Rectal smooth muscle tissue (tissue), 1 donor: ENCODE data around the gene PAX2.
A peak's percentile ranks its signal among the peaks of the same experiment; 100 is the strongest.

Experiments used
- H3K27ac ChIP-seq: one replicate; pipeline ENCODE4 v1.7.0; 2013; ENCODE audit warnings: low read depth, low read length, inconsistent platforms
- H3K27me3 ChIP-seq: one replicate; pipeline ENCODE4 v1.7.0; 2013; ENCODE audit warnings: low read length; ENCODE audit not compliant: control insufficient read depth, insufficient read depth
- H3K36me3 ChIP-seq: one replicate; pipeline ENCODE4 v1.7.0; 2013; ENCODE audit warnings: low read length; ENCODE audit not compliant: control insufficient read depth, insufficient read depth
- H3K4me1 ChIP-seq: one replicate; pipeline ENCODE4 v1.7.0; 2013; ENCODE audit warnings: low read length; ENCODE audit not compliant: control insufficient read depth, insufficient read depth
- H3K4me3 ChIP-seq: one replicate; pipeline ENCODE4 v1.7.0; 2013; ENCODE audit warnings: low read length
- H3K9ac ChIP-seq: one replicate; pipeline ENCODE4 v1.7.0; 2013; ENCODE audit warnings: low read length

Gene PAX2

DNA sequence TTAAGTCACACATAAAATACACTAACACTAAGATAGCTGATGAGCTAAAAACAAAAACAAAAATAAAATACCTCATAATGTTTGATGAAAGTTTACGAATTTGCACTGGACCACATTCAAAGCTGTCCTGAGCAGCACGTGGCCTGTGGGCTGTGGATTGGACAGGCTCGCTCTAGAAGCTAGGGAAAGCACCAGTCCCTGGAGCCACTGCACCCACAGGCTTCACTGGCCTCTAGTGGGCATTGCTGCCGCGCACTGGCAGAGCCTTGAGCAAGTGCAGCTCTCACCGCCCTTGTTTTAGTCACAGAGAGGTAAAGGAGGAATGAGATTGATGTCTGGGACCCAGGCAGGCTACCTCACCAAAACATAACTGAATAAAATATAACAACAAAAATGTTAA lies 67.6 kb downstream of the PAX2 start:
- H3K27ac ChIP-seq = no peak overlapping the region
- H3K36me3 ChIP-seq = no peaks in the 10 kb centered on the region
- H3K4me3 ChIP-seq = no peak overlapping the region
- H3K4me1 ChIP-seq = no peaks in the 10 kb centered on the region
- H3K27me3 ChIP-seq = peaks cover 11% of the 10 kb centered on the region
- H3K9ac ChIP-seq = no peak overlapping the region

- Histone ChIP-seq H3K4me3 (no peak overlapping the region), H3K27ac (no peak overlapping the region), H3K9ac (no peak overlapping the region), H3K27me3 (peaks cover 11% of the 10 kb centered on the region), H3K36me3 (no peaks in the 10 kb centered on the region), H3K4me1 (no peaks in the 10 kb centered on the region)
These were observed 69.5 kb downstream of the PAX2 start for GRCh38 chr10:100814751-100815474.

DNA sequence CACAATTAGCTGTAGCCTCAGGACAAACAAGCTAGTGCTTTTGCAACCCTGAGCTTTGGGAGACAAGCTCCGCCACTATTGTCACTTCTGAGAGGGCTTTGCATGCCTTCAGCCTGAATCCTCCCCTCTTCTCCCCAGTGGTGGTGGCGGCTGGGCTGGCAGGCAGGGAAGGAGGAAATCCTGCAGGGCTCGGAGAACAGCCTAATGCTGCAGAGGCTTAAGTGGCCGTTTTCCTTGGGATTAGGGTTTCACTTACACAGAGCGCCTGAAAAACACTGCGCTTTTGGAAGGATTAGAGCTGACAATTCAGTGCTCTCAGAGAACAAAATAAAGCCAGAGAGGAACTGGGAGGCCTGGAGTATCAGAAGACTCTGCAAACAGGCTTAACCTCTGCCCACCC lies 71.3 kb downstream of the PAX2 start:
- H3K36me3 ChIP-seq = no peaks in the 10 kb centered on the region
- H3K4me3 ChIP-seq = no peak overlapping the region
- no peak overlapping the region for H3K9ac ChIP-seq
- no peaks in the 10 kb centered on the region for H3K4me1 ChIP-seq
- H3K27ac ChIP-seq = no peak overlapping the region
- H3K27me3 ChIP-seq = peaks cover 11% of the 10 kb centered on the region

GRCh38 chr10:100817268-100817839 lies 72.0 kb downstream of the PAX2 start:
- Histone ChIP-seq H3K27ac (no peak overlapping the region), H3K4me3 (no peak overlapping the region), H3K36me3 (no peaks in the 10 kb centered on the region), H3K9ac (no peak overlapping the region), H3K4me1 (no peaks in the 10 kb centered on the region), H3K27me3 (peaks cover 11% of the 10 kb centered on the region)

DNA sequence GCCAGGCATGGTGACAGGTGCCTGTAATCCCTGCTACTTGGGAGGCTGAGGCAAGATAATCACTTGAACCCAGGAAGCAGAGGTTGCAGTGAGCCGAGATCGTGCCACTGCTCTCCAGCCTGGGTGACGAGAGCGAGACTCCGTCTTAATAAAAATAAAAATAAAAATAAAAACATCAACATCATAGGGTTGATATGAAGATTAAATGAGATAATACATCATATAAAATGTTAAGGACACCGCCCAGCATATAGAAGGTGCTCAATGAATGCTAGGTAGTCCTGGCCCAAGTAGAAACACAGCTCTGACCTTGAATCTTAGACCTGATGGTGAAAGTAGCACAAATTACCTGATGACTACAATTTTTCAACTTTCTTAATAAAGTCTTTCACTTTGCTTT lies 74.0 kb downstream of the PAX2 start:
- Histone ChIP-seq H3K36me3 (no peaks in the 10 kb centered on the region), H3K4me3 (no peak overlapping the region), H3K27me3 (peaks cover 13% of the 10 kb centered on the region), H3K9ac (no peak overlapping the region), H3K4me1 (no peaks in the 10 kb centered on the region), H3K27ac (no peak overlapping the region)

- Histone ChIP-seq H3K27ac (no peak overlapping the region), H3K9ac (no peak overlapping the region), H3K4me1 (no peaks in the 10 kb centered on the region), H3K4me3 (no peak overlapping the region), H3K27me3 (peaks cover 28% of the 10 kb centered on the region), H3K36me3 (no peaks in the 10 kb centered on the region)
These were observed 77.8 kb downstream of the PAX2 start for GRCh38 chr10:100823194-100823593.

GRCh38 chr10:100824886-100825285 lies 79.5 kb downstream of the PAX2 start:
- Histone ChIP-seq H3K4me1 (no peaks in the 10 kb centered on the region), H3K27ac (no peak overlapping the region), H3K9ac (no peak overlapping the region), H3K4me3 (no peak overlapping the region), H3K36me3 (no peaks in the 10 kb centered on the region), H3K27me3 (peaks cover 34% of the 10 kb centered on the region)

- Histone ChIP-seq H3K27ac (no peak overlapping the region), H3K27me3 (peaks cover 39% of the 10 kb centered on the region), H3K9ac (no peak overlapping the region), H3K4me3 (no peak overlapping the region), H3K36me3 (no peaks in the 10 kb centered on the region), H3K4me1 (no peaks in the 10 kb centered on the region)
These were observed 80.0 kb downstream of the PAX2 start for GRCh38 chr10:100825325-100825875.

DNA sequence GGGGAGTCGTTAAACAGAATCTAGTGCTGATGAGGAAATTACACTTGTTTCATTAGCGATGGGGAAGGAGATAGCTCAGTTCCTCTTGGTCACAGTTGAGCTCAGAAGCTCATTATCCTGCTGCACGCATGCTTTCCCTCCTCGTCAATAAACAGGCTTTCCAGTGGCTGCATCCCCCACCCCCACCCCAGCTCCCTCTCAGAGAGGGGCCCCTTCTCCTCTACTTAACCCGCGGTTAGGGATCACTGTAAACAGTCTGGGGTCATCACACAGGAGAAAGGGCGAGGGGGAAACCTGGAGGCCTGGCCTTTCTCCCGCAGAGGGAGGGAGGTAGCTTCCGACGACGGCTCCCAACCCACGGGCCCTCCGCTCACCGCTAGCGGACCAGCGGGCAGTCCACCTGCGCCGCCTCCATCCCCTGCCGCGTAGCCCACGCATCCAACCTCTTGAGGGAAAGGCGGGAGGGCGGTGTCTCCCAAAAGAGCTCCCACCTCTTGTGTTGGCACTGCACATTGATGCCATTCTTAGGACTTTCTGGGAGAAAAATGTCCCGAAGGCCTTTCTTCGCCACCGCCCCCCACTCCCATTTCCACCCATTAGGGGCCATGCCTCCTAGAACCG lies 80.8 kb downstream of the PAX2 start:
- H3K27me3 ChIP-seq = peaks cover 44% of the 10 kb centered on the region
- no peak overlapping the region for H3K4me3 ChIP-seq
- no peak overlapping the region for H3K27ac ChIP-seq
- H3K4me1 ChIP-seq = no peaks in the 10 kb centered on the region
- no peak overlapping the region for H3K9ac ChIP-seq
- no peaks in the 10 kb centered on the region for H3K36me3 ChIP-seq

DNA sequence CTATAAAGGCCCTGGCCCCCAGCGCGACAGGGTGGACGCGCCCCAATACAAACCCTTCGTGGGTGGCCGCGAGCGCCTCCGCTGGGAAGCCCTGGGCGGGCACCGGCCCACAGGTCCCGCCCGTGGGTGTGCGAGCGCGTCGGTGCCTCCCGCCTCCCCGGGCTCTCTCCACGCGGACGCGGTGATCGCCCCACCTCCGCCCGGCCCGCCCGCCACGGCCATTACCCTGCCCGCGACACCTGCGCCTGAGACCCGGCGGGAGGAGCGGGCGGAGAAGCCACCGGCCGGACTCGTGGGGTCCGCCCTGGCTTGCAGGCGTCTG lies 81.2 kb downstream of the PAX2 start:
- Histone ChIP-seq H3K4me3 (peak overlapping the region; percentile 35), H3K27ac (no peak overlapping the region), H3K9ac (no peak overlapping the region), H3K4me1 (no peaks in the 10 kb centered on the region), H3K27me3 (peaks cover 46% of the 10 kb centered on the region), H3K36me3 (no peaks in the 10 kb centered on the region)

- Histone ChIP-seq H3K36me3 (no peaks in the 10 kb centered on the region), H3K9ac (no peak overlapping the region), H3K27me3 (peaks cover 50% of the 10 kb centered on the region), H3K4me1 (no peaks in the 10 kb centered on the region), H3K4me3 (peak overlapping the region; percentile 35), H3K27ac (no peak overlapping the region)
These were observed 81.8 kb downstream of the PAX2 start for GRCh38 chr10:100826983-100827818.
